Measurements from ENCODE around the gene STAT1.
"Not testable (repeated sequence)": the region's sequence is repeated elsewhere in the genome, so short reads cannot be mapped to it uniquely, and the experiment has no call there.

The STAT1 gene

DNA sequence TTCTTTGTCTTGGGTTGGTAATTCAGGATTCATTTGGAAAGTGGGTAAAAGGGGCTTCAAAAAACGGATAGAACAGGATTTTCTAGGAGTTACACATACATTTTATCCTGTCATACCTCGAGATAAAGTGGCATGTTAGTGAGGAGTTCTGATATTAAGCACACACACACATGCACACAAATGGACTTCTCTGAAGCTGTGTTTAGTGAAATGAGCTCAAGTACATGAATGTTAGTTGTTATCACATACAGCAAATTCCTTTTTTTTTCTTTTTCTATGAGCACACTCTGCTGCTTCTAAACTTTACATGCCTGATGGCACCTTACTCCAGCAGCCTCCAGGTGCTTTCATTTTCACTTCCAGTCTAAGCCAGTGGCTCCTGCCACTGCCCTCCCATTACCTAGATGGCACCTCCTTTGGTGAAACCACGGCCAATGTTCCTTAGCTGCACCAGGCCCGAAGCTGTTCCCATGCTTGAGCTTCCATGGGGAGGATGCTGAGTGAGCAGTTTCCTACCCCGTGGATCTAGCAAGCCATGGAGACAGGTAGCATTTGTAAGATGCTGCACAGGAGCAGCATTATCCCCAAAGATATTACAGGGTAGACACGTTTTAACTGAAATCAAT is 49.7 kb downstream of the STAT1 start:
- H3K4me3 ChIP-seq (ENCODE audit: low read length): no peak overlapping the region
- H3K36me3 ChIP-seq (ENCODE audit: control insufficient read depth, insufficient read depth, low read length): no peaks in the 10 kb centered on the region
- H3K9me3 ChIP-seq (ENCODE audit: control insufficient read depth, insufficient read depth, low read length): no peaks in the 10 kb centered on the region
- no CpG with 5 or more reads among the region's 6 CpGs for WGBS (ENCODE audit: insufficient coverage, insufficient read length)
- H3K4me1 ChIP-seq (ENCODE audit: control insufficient read depth, insufficient read depth, low read length): no peaks in the 10 kb centered on the region
- H3K27ac ChIP-seq (ENCODE audit: low read length): no peak overlapping the region
- DNase-seq (ENCODE audit: low read depth, low spot score): no peak
- no peaks in the 10 kb centered on the region for H3K27me3 ChIP-seq (ENCODE audit: control insufficient read depth, insufficient read depth, low read length)

DNA sequence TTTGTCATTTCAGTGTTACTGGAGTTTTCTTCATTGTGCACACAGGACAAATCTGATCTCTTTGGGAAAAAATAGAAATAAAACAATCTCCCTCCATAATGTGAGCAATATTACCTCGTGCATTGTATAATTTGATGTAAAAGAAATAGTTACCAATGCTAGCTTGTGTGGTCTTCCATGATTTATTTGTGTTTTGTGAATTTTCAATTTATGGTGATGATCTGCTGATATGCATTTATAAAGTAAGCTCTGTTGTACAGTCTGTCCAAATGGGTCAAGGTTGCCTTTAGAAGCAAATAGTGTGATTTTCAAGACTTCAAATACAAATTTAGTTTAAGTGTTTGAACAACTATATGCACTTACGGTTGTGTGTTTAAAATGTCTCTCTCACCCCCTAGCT is 50.9 kb downstream of the STAT1 start:
- no peak for DNase-seq (ENCODE audit: low read depth, low spot score)
- Histone ChIP-seq H3K27ac (ENCODE audit: low read length) (no peak overlapping the region), H3K36me3 (ENCODE audit: control insufficient read depth, insufficient read depth, low read length) (no peaks in the 10 kb centered on the region), H3K4me1 (ENCODE audit: control insufficient read depth, insufficient read depth, low read length) (no peaks in the 10 kb centered on the region), H3K9me3 (ENCODE audit: control insufficient read depth, insufficient read depth, low read length) (no peaks in the 10 kb centered on the region), H3K27me3 (ENCODE audit: control insufficient read depth, insufficient read depth, low read length) (no peaks in the 10 kb centered on the region), H3K4me3 (ENCODE audit: low read length) (no peak overlapping the region)
- WGBS (ENCODE audit: insufficient coverage, insufficient read length): no CpG with 5 or more reads among the region's 2 CpGs

DNA sequence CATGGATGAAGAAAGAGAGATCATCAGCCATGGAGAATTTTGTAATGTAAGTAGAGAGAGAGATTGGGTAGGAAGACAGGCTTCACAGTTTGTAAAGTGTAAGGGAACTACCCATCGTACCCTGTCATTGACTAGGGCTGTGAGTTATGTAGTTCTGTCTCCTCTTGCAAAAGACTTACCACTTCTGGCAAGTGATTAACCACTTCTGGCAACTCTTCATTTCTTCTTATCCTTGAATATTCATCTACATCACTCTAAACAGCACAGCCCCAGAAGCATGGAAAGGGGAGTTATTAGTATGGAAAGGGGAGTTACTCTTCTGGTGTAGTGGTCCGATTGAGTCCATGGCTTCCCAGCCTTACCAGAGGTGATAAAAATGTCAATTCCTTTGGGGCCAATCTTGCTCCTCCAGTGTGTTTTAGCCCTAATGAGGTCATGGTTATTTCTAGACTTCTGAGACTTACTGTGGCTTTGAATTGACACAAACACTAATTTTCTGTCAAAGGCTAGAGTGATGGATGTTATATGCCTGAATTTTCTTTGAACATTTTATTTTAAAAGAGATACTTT is 52.0 kb downstream of the STAT1 start:
- no peak overlapping the region for H3K4me3 ChIP-seq (ENCODE audit: low read length)
- no peaks in the 10 kb centered on the region for H3K4me1 ChIP-seq (ENCODE audit: control insufficient read depth, insufficient read depth, low read length)
- DNase-seq (ENCODE audit: low read depth, low spot score): no peak
- WGBS (ENCODE audit: insufficient coverage, insufficient read length): no CpG with 5 or more reads among the region's 2 CpGs
- H3K36me3 ChIP-seq (ENCODE audit: control insufficient read depth, insufficient read depth, low read length): no peaks in the 10 kb centered on the region
- H3K9me3 ChIP-seq (ENCODE audit: control insufficient read depth, insufficient read depth, low read length): no peaks in the 10 kb centered on the region
- no peaks in the 10 kb centered on the region for H3K27me3 ChIP-seq (ENCODE audit: control insufficient read depth, insufficient read depth, low read length)
- no peak overlapping the region for H3K27ac ChIP-seq (ENCODE audit: low read length)

DNA sequence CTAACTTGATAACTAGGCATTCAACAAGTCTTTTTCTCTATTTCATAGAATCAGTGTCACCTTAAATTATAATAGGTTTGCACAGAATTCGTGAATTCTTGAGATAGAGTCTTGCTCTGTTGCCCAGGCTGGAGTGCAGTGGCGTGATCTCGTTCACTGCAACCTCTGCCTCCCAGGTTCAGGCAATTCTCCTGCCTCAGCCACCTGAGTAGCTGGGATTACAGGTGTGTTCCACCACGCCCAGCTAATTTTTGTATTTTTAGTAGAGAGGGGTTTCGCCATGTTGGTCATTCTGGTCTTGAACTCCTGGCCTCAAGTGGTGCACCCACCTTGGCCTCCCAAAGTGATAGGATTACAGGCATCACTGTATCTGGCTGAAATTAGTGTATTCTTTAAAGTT is 52.9 kb downstream of the STAT1 start:
- WGBS (ENCODE audit: insufficient coverage, insufficient read length): no CpG with 5 or more reads among the region's 5 CpGs
- H3K9me3 ChIP-seq (ENCODE audit: control insufficient read depth, insufficient read depth, low read length); H3K27ac ChIP-seq (ENCODE audit: low read length); H3K36me3 ChIP-seq (ENCODE audit: control insufficient read depth, insufficient read depth, low read length); H3K4me3 ChIP-seq (ENCODE audit: low read length); H3K4me1 ChIP-seq (ENCODE audit: control insufficient read depth, insufficient read depth, low read length); DNase-seq (ENCODE audit: low read depth, low spot score); H3K27me3 ChIP-seq (ENCODE audit: control insufficient read depth, insufficient read depth, low read length): not testable (repeated sequence)

DNA sequence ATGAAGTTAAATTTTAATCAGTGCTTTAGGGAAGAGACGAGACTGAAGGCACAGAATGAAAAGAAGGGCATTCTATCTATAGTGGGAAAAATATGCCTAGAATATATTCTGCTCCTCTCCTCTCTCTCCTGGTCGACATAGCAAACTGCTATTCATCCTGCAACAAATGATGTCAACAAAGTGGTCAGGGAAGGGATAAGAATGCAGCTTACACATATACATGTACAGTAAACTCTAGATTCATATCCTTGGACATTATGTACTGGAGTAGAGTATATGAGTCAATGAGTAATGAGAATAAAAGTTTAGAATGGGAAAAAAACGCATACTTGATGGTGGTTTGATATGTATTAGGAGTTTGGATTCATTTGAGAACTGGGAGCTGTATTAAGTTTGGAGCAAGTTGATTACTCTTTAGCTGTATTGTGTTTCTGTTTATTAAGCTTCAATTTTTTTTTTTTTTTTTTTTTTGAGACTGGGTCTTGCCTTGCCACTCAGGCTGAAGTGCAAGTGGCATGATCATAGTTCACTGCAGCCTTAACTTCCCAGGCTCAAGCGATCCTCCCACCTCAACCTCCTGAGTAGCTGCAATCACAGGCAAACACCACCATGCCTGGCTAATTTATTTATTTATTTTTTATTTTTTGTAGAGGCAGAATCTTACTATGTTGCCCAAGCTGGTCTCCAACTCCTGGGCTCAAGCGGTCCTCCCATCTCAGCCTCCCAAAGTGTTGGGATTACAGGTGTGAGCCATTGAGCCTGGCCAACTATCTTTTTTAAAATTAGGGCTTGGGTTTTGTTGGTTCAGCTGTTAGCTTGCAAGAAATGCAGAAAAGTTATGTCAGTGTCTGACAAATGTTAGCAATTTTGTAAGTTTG is 53.8 kb downstream of the STAT1 start:
- Histone ChIP-seq H3K36me3 (ENCODE audit: control insufficient read depth, insufficient read depth, low read length) (no peaks in the 10 kb centered on the region), H3K27me3 (ENCODE audit: control insufficient read depth, insufficient read depth, low read length) (no peaks in the 10 kb centered on the region), H3K27ac (ENCODE audit: low read length) (no peak overlapping the region), H3K4me1 (ENCODE audit: control insufficient read depth, insufficient read depth, low read length) (no peaks in the 10 kb centered on the region), H3K9me3 (ENCODE audit: control insufficient read depth, insufficient read depth, low read length) (no peaks in the 10 kb centered on the region), H3K4me3 (ENCODE audit: low read length) (no peak overlapping the region)
- WGBS (ENCODE audit: insufficient coverage, insufficient read length): 100% methylated on average over 1 of the region's 5 CpGs
- DNase-seq (ENCODE audit: low read depth, low spot score): no peak

DNA sequence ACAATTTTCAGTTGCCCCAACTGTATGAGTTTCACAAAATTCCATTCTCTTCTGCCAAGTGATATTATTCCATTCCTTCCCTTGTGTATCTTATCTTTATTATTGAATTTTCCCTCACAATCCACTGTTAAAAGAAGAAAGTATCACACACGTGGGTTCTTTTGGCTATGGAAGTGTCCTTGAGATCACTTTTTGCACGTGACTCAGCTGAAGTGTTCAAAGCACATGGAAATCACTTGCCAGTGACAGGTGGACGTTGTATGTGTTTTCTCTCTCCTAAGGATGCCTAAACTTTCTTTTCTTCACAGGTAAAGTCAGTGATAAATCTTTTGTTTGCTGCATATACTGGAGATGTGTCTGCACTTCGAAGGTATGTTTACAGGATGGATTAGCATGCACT is 60.7 kb downstream of the STAT1 start:
- no peak for DNase-seq (ENCODE audit: low read depth, low spot score)
- Histone ChIP-seq H3K4me3 (ENCODE audit: low read length) (no peak overlapping the region), H3K27ac (ENCODE audit: low read length) (no peak overlapping the region), H3K27me3 (ENCODE audit: control insufficient read depth, insufficient read depth, low read length) (no peaks in the 10 kb centered on the region), H3K9me3 (ENCODE audit: control insufficient read depth, insufficient read depth, low read length) (no peaks in the 10 kb centered on the region), H3K4me1 (ENCODE audit: control insufficient read depth, insufficient read depth, low read length) (no peaks in the 10 kb centered on the region), H3K36me3 (ENCODE audit: control insufficient read depth, insufficient read depth, low read length) (no peaks in the 10 kb centered on the region)
- no CpG with 5 or more reads among the region's 4 CpGs for WGBS (ENCODE audit: insufficient coverage, insufficient read length)

DNA sequence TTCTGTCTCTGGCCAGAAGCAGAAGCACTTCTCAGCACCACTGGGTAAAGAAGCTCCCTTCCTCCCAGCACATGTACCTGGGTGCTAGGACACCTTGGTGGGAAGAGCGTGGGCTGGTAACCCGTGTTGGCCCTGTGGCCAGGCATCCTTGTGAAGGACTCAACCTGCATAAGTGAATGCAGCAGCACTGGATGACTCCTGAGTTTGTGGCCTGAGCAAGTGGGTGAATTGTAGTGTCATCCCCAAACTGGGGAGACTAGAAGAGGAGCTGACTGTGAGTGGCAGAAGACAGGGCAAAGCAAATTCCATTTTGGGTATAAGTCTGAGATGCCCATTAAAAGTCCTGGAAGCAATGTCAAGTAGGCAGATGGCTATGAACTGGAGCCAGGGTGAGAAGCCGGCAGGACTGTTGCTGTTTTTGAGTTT is 63.4 kb downstream of the STAT1 start:
- WGBS (ENCODE audit: insufficient coverage, insufficient read length): no CpG with 5 or more reads among the region's 3 CpGs

DNA sequence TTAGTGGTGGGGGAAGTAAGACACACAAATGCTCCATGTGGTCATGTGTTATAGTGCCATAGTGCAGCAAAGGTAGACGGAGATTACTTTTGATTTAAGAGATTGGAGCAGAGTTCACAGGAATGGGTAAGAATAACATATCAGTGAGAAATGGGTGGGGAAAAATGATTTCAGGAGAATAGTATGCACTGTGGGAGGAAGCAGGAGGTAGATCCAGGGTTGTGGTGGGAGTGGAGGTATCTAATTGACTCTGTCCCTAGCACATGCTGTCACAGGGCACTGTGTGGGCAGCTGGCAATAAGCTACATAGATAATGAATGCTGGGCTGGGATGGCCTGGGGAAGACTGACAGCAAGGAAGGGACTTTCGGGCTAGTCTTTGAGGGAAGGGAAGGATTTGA is 65.3 kb downstream of the STAT1 start:
- Histone ChIP-seq H3K27ac (ENCODE audit: low read length) (no peak overlapping the region), H3K4me1 (ENCODE audit: control insufficient read depth, insufficient read depth, low read length) (no peaks in the 10 kb centered on the region), H3K36me3 (ENCODE audit: control insufficient read depth, insufficient read depth, low read length) (no peaks in the 10 kb centered on the region), H3K27me3 (ENCODE audit: control insufficient read depth, insufficient read depth, low read length) (no peaks in the 10 kb centered on the region), H3K4me3 (ENCODE audit: low read length) (no peak overlapping the region), H3K9me3 (ENCODE audit: control insufficient read depth, insufficient read depth, low read length) (no peaks in the 10 kb centered on the region)
- no CpG with 5 or more reads among the region's 2 CpGs for WGBS (ENCODE audit: insufficient coverage, insufficient read length)
- no peak for DNase-seq (ENCODE audit: low read depth, low spot score)

More for the DNA sequence above, 63.4 kb downstream of the STAT1 start:
- H3K4me1 ChIP-seq (ENCODE audit: control insufficient read depth, insufficient read depth, low read length): no peaks in the 10 kb centered on the region
- no peak for DNase-seq (ENCODE audit: low read depth, low spot score)
- no peak overlapping the region for H3K4me3 ChIP-seq (ENCODE audit: low read length)
- no peaks in the 10 kb centered on the region for H3K9me3 ChIP-seq (ENCODE audit: control insufficient read depth, insufficient read depth, low read length)
- H3K27ac ChIP-seq (ENCODE audit: low read length): no peak overlapping the region
- no peaks in the 10 kb centered on the region for H3K27me3 ChIP-seq (ENCODE audit: control insufficient read depth, insufficient read depth, low read length)
- H3K36me3 ChIP-seq (ENCODE audit: control insufficient read depth, insufficient read depth, low read length): no peaks in the 10 kb centered on the region

DNA sequence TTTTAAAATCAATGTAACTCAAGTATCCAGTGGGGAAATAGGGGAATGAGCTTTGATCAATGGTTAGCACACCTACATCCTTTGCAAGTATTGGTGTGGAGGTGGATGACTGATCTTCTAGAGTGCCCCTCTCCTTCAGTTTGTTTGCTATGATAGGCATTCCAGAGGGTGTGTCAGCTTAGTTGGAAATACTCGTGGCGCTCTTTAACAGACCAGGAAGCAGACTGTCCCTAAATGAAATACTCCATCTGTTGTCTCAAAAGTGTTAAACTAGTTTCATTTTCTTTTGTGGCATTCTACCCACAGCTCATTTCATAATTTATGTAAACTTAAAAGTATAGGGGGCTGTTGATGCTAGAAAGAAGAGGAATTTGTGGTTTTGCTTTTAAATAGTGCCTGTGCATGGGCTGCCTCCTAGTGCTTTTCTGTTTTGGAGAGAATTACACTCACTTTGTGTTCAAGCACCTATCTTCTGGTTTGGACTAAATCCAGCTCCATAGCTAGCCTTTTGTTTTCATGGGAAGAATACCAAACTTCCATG is 66.2 kb downstream of the STAT1 start:
- Histone ChIP-seq H3K27ac (ENCODE audit: low read length) (no peak overlapping the region), H3K4me1 (ENCODE audit: control insufficient read depth, insufficient read depth, low read length) (no peaks in the 10 kb centered on the region), H3K4me3 (ENCODE audit: low read length) (no peak overlapping the region), H3K36me3 (ENCODE audit: control insufficient read depth, insufficient read depth, low read length) (no peaks in the 10 kb centered on the region), H3K9me3 (ENCODE audit: control insufficient read depth, insufficient read depth, low read length) (no peaks in the 10 kb centered on the region), H3K27me3 (ENCODE audit: control insufficient read depth, insufficient read depth, low read length) (no peaks in the 10 kb centered on the region)
- no peak for DNase-seq (ENCODE audit: low read depth, low spot score)
- WGBS (ENCODE audit: insufficient coverage, insufficient read length): no CpG with 5 or more reads among the region's 2 CpGs

DNA sequence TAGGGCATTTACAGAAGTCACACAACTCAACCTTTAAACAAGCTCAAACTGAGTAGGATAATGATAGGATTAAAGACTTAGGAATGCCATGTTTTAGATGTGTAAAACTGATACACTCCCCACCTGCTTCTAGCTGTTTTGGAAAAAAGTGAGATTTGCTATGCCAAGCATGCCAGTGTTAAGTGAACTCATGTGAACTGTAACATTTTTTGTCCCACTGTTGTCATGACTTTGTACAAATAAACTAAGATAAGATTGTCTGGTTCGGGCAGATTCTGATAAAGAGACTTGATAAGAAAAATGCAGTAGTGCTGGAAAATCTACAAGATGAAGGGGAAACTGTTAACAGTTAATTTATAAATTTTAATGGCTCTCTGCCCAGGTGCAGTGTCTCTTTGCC is 66.8 kb downstream of the STAT1 start:
- H3K27ac ChIP-seq (ENCODE audit: low read length): no peak overlapping the region
- H3K27me3 ChIP-seq (ENCODE audit: control insufficient read depth, insufficient read depth, low read length): no peaks in the 10 kb centered on the region
- no CpG with 5 or more reads among the region's 1 CpG for WGBS (ENCODE audit: insufficient coverage, insufficient read length)
- no peak overlapping the region for H3K4me3 ChIP-seq (ENCODE audit: low read length)
- H3K36me3 ChIP-seq (ENCODE audit: control insufficient read depth, insufficient read depth, low read length): no peaks in the 10 kb centered on the region
- no peaks in the 10 kb centered on the region for H3K9me3 ChIP-seq (ENCODE audit: control insufficient read depth, insufficient read depth, low read length)
- no peak for DNase-seq (ENCODE audit: low read depth, low spot score)
- H3K4me1 ChIP-seq (ENCODE audit: control insufficient read depth, insufficient read depth, low read length): no peaks in the 10 kb centered on the region
